Astrocyte (in vitro differentiated cells and primary cell): ENCODE data around the gene NOX3. TPM values are rescaled to one million over a fixed set of nuclear protein-coding genes. Genes with fewer than 3 reads are reported as not detected.
"Not testable (repeated sequence)": the region's sequence is repeated elsewhere in the genome, so short reads cannot be mapped to it uniquely, and the experiment has no call there.

Experiments used
- DNase-seq: peaks from one replicate; pipeline ENCODE4 v3.0.0-alpha.2; 2010; ENCODE audit warnings: low read depth
- FAIRE-seq: peaks from 2 replicates; lab custom pipeline; 2011; peaks lifted over from hg19 to GRCh38; lab: Jason Lieb, UNC
- H2AFZ ChIP-seq: 2 replicates; pipeline ENCODE4 v1.6.0; 2012; ENCODE audit warnings: low read depth, low read length, inconsistent platforms
- H3K27ac ChIP-seq: 2 replicates; pipeline ENCODE4 v1.5.1; 2011; ENCODE audit warnings: low read depth, low read length, inconsistent platforms
- H3K27me3 ChIP-seq: 2 replicates; pipeline ENCODE4 v1.6.0; 2011; ENCODE audit warnings: low read length, inconsistent platforms; ENCODE audit not compliant: insufficient read depth
- H3K36me3 ChIP-seq: 2 replicates; pipeline ENCODE4 v1.5.1; 2011; ENCODE audit warnings: low read length, inconsistent platforms; ENCODE audit not compliant: insufficient read depth
- H3K4me1 ChIP-seq: 2 replicates; pipeline ENCODE4 v1.5.1; 2011; ENCODE audit warnings: low read length, inconsistent platforms; ENCODE audit not compliant: insufficient read depth
- H3K4me2 ChIP-seq: 2 replicates; pipeline ENCODE4 v1.6.0; 2012; ENCODE audit warnings: low read length, inconsistent platforms
- H3K4me3 ChIP-seq: 2 replicates; pipeline ENCODE4 v1.5.1; 2011; ENCODE audit warnings: low read depth, mild to moderate bottlenecking, low read length, inconsistent platforms; ENCODE audit not compliant: insufficient read depth
- H3K79me2 ChIP-seq: 2 replicates; pipeline ENCODE4 v1.6.0; 2012; ENCODE audit warnings: mild to moderate bottlenecking, low read length, inconsistent platforms; ENCODE audit not compliant: insufficient read depth
- H3K9ac ChIP-seq: 2 replicates; pipeline ENCODE4 v1.6.0; 2012; ENCODE audit warnings: mild to moderate bottlenecking, low read length, inconsistent platforms
- H3K9me3 ChIP-seq: 2 replicates; pipeline ENCODE4 v1.5.1; 2012; ENCODE audit warnings: low read depth, mild to moderate bottlenecking, low read length, inconsistent platforms; ENCODE audit not compliant: insufficient read depth
- H4K20me1 ChIP-seq: 2 replicates; pipeline ENCODE4 v1.6.0; 2012; ENCODE audit warnings: low read length, inconsistent platforms; ENCODE audit not compliant: insufficient read depth
- H3K27ac Mint-ChIP-seq: one replicate; pipeline ENCODE4 v1.8.0; 2021; ENCODE audit warnings: mild to moderate bottlenecking, mixed read lengths; ENCODE audit not compliant: unreplicated experiment
- H3K27me3 Mint-ChIP-seq: one replicate; pipeline ENCODE4 v1.8.0; 2021; ENCODE audit warnings: low read depth, mixed read lengths; ENCODE audit not compliant: unreplicated experiment
- H3K36me3 Mint-ChIP-seq: one replicate; pipeline ENCODE4 v1.8.0; 2021; ENCODE audit warnings: low read depth, mixed read lengths; ENCODE audit not compliant: unreplicated experiment
- H3K4me1 Mint-ChIP-seq: one replicate; pipeline ENCODE4 v1.8.0; 2021; ENCODE audit warnings: low read depth, mixed read lengths; ENCODE audit not compliant: unreplicated experiment
- H3K4me3 Mint-ChIP-seq: one replicate; pipeline ENCODE4 v1.8.0; 2021; ENCODE audit warnings: mild to moderate bottlenecking, moderate library complexity, mixed read lengths; ENCODE audit not compliant: unreplicated experiment
- H3K9me3 Mint-ChIP-seq: one replicate; pipeline ENCODE4 v1.8.0; 2021; ENCODE audit warnings: mild to moderate bottlenecking, mixed read lengths; ENCODE audit not compliant: unreplicated experiment
- EZH2 ChIP-seq: IDR thresholded peaks from 2 replicates; pipeline ENCODE4 v1.6.1; 2012; ENCODE audit warnings: mild to moderate bottlenecking, low read length, inconsistent platforms; ENCODE audit not compliant: insufficient read depth
- total RNA-seq: library from RNA; stranded (reverse); gene quantifications from 2 replicates; pipeline ENCODE4 v1.2.1, GENCODE V29; 2021
- TF ChIP-seq, protein P1 (sequence below): IDR thresholded peaks from 2 replicates; pipeline ENCODE4 v1.5.1; 2011; ENCODE audit warnings: low read depth, mild to moderate bottlenecking, inconsistent platforms, low read length, moderate library complexity; ENCODE audit not compliant: insufficient read depth

NOX3 gene
- total RNA-seq, 1 donor from 2014 or later: 0.30 TPM

DNA sequence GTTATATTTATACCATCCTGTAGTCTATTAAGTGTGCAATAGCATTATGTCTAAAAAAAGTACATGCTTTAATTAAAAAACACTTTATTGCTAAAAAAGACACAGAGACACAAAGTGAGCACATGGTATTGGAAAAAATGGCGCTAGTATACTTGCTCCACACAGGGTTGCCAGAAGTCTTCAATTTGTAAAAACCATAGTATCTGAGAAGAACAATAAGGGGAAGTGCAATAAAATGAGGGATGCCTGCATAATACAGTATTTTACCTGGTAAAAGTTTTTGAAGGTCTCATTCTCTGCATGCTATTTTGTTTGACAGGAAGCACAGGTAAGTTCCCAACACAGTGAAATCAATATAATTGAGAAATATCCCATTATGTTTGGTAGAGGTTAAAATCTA is 1.6 kb downstream of the NOX3 start:
- Mint-ChIP-seq H3K27me3 (no peaks in the 10 kb centered on the region), H3K27ac (no peak overlapping the region), H3K4me3 (no peak overlapping the region), H3K36me3 (no peaks in the 10 kb centered on the region), H3K4me1 (peaks cover 11% of the 10 kb centered on the region), H3K9me3 (no peaks in the 10 kb centered on the region)
- Histone ChIP-seq H4K20me1 (no peaks in the 10 kb centered on the region), H3K36me3 (no peaks in the 10 kb centered on the region), H3K79me2 (no peaks in the 10 kb centered on the region), H3K27me3 (no peaks in the 10 kb centered on the region), H2AFZ (no peak overlapping the region), H3K4me1 (no peaks in the 10 kb centered on the region), H3K4me3 (no peak overlapping the region), H3K4me2 (no peak overlapping the region), H3K27ac (no peak overlapping the region), H3K9ac (no peak overlapping the region), H3K9me3 (no peaks in the 10 kb centered on the region)
- TF ChIP-seq, protein P1, sequence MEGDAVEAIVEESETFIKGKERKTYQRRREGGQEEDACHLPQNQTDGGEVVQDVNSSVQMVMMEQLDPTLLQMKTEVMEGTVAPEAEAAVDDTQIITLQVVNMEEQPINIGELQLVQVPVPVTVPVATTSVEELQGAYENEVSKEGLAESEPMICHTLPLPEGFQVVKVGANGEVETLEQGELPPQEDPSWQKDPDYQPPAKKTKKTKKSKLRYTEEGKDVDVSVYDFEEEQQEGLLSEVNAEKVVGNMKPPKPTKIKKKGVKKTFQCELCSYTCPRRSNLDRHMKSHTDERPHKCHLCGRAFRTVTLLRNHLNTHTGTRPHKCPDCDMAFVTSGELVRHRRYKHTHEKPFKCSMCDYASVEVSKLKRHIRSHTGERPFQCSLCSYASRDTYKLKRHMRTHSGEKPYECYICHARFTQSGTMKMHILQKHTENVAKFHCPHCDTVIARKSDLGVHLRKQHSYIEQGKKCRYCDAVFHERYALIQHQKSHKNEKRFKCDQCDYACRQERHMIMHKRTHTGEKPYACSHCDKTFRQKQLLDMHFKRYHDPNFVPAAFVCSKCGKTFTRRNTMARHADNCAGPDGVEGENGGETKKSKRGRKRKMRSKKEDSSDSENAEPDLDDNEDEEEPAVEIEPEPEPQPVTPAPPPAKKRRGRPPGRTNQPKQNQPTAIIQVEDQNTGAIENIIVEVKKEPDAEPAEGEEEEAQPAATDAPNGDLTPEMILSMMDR: no peak
- TF ChIP-seq EZH2: no peak
- no peak for DNase-seq
- no peak for FAIRE-seq

DNA sequence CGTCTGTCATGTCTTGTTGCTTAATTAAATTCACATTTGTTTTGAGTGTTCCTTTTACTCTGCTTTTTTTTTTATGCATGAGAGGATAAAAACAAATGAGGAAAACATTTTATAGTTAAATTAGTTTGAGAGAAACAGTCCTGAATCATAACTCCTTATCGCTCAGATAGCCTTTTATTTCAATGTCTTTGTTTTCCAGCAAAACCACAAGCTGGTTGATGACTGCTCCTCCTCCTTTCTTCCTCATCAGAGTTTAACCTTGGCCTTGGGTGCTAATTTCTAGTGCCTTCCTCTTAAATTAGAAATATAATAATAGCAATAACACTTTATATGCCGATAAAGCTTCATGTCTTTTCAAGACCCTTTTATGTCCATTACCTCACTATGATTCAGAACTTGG is 3.1 kb downstream of the NOX3 start:
- H3K9me3 ChIP-seq: no peaks in the 10 kb centered on the region
- H3K36me3 ChIP-seq: no peaks in the 10 kb centered on the region
- FAIRE-seq (no peak), DNase-seq (peak; percentile 27)
- no peak overlapping the region for H3K4me3 ChIP-seq
- Mint-ChIP-seq H3K36me3 (no peaks in the 10 kb centered on the region), H3K9me3 (no peaks in the 10 kb centered on the region), H3K4me3 (no peak overlapping the region), H3K27ac (no peak overlapping the region), H3K4me1 (peaks cover 13% of the 10 kb centered on the region), H3K27me3 (no peaks in the 10 kb centered on the region)
- TF ChIP-seq EZH2: no peak
- TF ChIP-seq, protein P1: no peak
- H3K9ac ChIP-seq: no peak overlapping the region
- H2AFZ ChIP-seq: no peak overlapping the region
- H4K20me1 ChIP-seq: no peaks in the 10 kb centered on the region
- no peak overlapping the region for H3K4me2 ChIP-seq
- H3K27me3 ChIP-seq: no peaks in the 10 kb centered on the region
- no peaks in the 10 kb centered on the region for H3K4me1 ChIP-seq
- H3K79me2 ChIP-seq: no peaks in the 10 kb centered on the region
- H3K27ac ChIP-seq: no peak overlapping the region

DNA sequence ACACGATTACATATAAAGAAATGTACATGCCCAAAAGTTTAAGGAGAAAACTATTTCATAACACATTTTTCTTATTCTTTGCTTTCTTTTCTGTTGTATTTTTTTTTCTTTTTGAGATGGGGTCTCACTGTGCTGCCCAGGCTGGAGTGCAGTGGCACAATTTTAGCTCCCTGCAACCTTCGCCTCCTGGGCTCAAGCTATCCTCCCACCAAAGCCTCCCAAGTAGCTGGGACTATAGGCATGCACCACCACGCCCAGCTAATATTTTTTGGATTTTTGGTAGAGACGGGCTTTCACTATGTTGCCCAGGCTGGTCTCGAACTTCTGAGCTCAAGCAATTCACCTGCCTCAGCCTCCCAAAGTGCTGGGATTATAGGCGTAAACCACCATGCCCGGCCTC is 4.1 kb downstream of the NOX3 start:
- not testable (repeated sequence) for H4K20me1 ChIP-seq, H3K27ac Mint-ChIP-seq, H2AFZ ChIP-seq, H3K4me3 Mint-ChIP-seq, H3K36me3 Mint-ChIP-seq, H3K4me3 ChIP-seq, H3K9me3 Mint-ChIP-seq, H3K9me3 ChIP-seq, H3K79me2 ChIP-seq, H3K9ac ChIP-seq, H3K27ac ChIP-seq, H3K27me3 Mint-ChIP-seq, H3K36me3 ChIP-seq, DNase-seq, H3K27me3 ChIP-seq, H3K4me1 ChIP-seq, H3K4me2 ChIP-seq, FAIRE-seq
- peaks cover 13% of the 10 kb centered on the region for H3K4me1 Mint-ChIP-seq
